ENCODE results near the gene MEGF11. TPM values are rescaled to one million over a fixed set of nuclear protein-coding genes. Genes with fewer than 3 reads are reported as not detected.

MEGF11 gene
- total RNA-seq, 1 donor from 2014 or later = 1.9 TPM

- no peak for DNase-seq (ENCODE audit: low spot score)
Observed at GRCh38 chr15:65918357-65918920, 335.1 kb downstream of the MEGF11 start.

GRCh38 chr15:65917936-65918335 is 335.6 kb downstream of the MEGF11 start:
- DNase-seq (ENCODE audit: low spot score) = no peak

GRCh38 chr15:65917407-65917756 is 336.2 kb downstream of the MEGF11 start:
- DNase-seq (ENCODE audit: low spot score) = no peak

GRCh38 chr15:65916664-65917406 is 336.7 kb downstream of the MEGF11 start:
- DNase-seq (ENCODE audit: low spot score) = peak; percentile 68

- no peak for DNase-seq (ENCODE audit: low spot score)
Observed at GRCh38 chr15:65916041-65916663, 337.4 kb downstream of the MEGF11 start.

- no peak for DNase-seq (ENCODE audit: low spot score)
Observed at GRCh38 chr15:65914981-65915925, 338.3 kb downstream of the MEGF11 start.

GRCh38 chr15:65914386-65914785 is 339.2 kb downstream of the MEGF11 start:
- no peak for DNase-seq (ENCODE audit: low spot score)

- no peak for DNase-seq (ENCODE audit: low spot score)
Observed at GRCh38 chr15:65913631-65914199, 339.8 kb downstream of the MEGF11 start.

- DNase-seq (ENCODE audit: low spot score) = no peak
Observed at GRCh38 chr15:65912235-65912634, 341.3 kb downstream of the MEGF11 start.

- no peak for DNase-seq (ENCODE audit: low spot score)
Observed at GRCh38 chr15:65910341-65910740, 343.2 kb downstream of the MEGF11 start.

GRCh38 chr15:65909831-65910230 is 343.7 kb downstream of the MEGF11 start:
- DNase-seq (ENCODE audit: low spot score) = no peak

- DNase-seq (ENCODE audit: low spot score) = no peak
Observed at GRCh38 chr15:65908876-65909275, 344.7 kb downstream of the MEGF11 start.

GRCh38 chr15:65907661-65908060 is 345.9 kb downstream of the MEGF11 start:
- DNase-seq (ENCODE audit: low spot score) = no peak

- DNase-seq (ENCODE audit: low spot score) = no peak
Observed at GRCh38 chr15:65906396-65906795, 347.2 kb downstream of the MEGF11 start.

GRCh38 chr15:65904301-65904700 is 349.2 kb downstream of the MEGF11 start:
- no peak for DNase-seq (ENCODE audit: low spot score)

- no peak for DNase-seq (ENCODE audit: low spot score)
Observed at GRCh38 chr15:65903296-65904073, 350.1 kb downstream of the MEGF11 start.

- DNase-seq (ENCODE audit: low spot score) = peak; percentile 40
Observed at GRCh38 chr15:65902373-65902772, 351.2 kb downstream of the MEGF11 start.

- no peak for DNase-seq (ENCODE audit: low spot score)
Observed at GRCh38 chr15:65901836-65902235, 351.7 kb downstream of the MEGF11 start.

GRCh38 chr15:65901336-65901735 is 352.2 kb downstream of the MEGF11 start:
- DNase-seq (ENCODE audit: low spot score) = no peak

- DNase-seq (ENCODE audit: low spot score) = no peak
Observed at GRCh38 chr15:65900488-65900887, 353.1 kb downstream of the MEGF11 start.

GRCh38 chr15:65896236-65896635 is 357.3 kb downstream of the MEGF11 start:
- DNase-seq (ENCODE audit: low spot score) = no peak
